HG03159 (cell line): Measurements from ENCODE around the gene DPP6.

Experiments used
- ATAC-seq: cut with Tn5 transposase; IDR thresholded peaks from one replicate; pipeline ENCODE4 v1.9.1; 2021; ENCODE audit warnings: mild to moderate bottlenecking, moderate library complexity; ENCODE audit not compliant: unreplicated experiment

DPP6 gene

GRCh38 chr7:154684666-154685563 lies 632.7 kb downstream of the DPP6 start:
- ATAC-seq = no peak

GRCh38 chr7:154685564-154685901 lies 633.3 kb downstream of the DPP6 start:
- ATAC-seq = no peak

- no peak for ATAC-seq
Observed at GRCh38 chr7:154686305-154686704, 634.1 kb downstream of the DPP6 start.

DNA sequence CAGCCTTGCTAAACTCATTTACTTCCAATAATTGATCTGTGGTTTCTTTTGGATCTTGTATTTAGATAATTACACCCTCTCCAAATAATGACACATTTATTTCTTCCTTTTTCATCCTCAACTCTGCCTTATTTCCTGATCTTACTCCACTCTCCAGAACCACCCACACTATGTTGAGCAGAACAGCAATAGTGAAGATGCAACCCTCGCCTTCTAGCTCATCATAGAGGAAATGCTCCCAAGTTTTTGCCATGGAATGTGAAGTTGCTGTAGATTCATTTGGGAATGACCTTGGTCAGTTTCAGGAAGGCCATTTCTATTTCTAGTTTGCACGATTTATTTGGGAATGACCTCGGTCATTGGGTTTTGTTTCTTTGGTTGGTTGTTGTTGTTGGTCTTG lies 636.8 kb downstream of the DPP6 start:
- no peak for ATAC-seq

GRCh38 chr7:154690411-154690810 lies 638.2 kb downstream of the DPP6 start:
- ATAC-seq = no peak

DNA sequence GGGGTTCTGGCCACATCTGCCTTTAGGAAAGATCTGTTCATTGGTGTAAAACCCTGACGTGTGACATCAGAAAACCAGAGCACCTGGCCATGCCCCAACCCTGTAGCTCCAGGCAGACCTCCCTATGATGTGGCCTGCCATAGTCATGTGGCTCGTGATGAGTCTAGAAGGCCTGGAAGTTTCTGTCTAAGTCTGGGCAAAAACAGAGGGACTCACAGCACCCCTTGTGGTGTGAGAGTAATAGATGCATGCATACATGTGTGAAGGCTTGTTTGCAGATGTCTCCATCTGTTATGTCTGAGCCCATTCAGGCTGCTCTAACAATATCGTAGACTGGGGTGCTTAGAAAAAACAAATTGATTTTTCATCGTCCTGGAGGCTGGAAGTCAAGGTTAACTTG lies 641.5 kb downstream of the DPP6 start:
- no peak for ATAC-seq

- no peak for ATAC-seq
Observed at GRCh38 chr7:154695836-154696235, 643.6 kb downstream of the DPP6 start.

GRCh38 chr7:154696556-154696955 lies 644.4 kb downstream of the DPP6 start:
- ATAC-seq = no peak

DNA sequence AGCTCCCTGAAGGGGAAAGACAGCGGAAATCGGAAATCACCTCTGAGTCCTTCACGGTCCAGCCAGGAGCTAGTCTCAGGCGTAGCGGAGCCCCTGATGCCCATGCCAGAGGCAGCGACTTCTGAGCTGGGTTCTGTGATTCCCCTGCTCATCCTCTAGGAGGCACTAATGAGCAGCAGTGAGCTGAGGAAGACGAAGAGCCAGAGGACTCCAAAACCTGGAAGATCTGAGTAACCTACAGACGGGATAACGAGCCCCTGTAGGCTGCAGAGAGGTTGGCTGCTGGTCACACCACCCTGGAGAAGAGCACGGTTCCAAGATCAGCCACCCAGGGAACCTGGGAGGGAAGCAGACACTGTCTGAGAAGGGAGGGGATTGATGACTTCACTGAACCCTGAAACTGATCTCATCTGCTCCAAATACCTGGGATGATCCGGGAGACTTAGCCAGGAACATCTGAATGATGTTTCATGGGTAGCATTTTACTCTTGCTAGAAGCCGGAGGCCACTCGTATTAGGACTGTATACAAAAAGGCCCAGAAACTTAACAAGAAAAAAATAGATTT lies 646.6 kb downstream of the DPP6 start:
- no peak for ATAC-seq

- ATAC-seq = no peak
Observed at GRCh38 chr7:154699417-154699816, 647.2 kb downstream of the DPP6 start.

- no peak for ATAC-seq
Observed at GRCh38 chr7:154709840-154710520, 657.8 kb downstream of the DPP6 start.

DNA sequence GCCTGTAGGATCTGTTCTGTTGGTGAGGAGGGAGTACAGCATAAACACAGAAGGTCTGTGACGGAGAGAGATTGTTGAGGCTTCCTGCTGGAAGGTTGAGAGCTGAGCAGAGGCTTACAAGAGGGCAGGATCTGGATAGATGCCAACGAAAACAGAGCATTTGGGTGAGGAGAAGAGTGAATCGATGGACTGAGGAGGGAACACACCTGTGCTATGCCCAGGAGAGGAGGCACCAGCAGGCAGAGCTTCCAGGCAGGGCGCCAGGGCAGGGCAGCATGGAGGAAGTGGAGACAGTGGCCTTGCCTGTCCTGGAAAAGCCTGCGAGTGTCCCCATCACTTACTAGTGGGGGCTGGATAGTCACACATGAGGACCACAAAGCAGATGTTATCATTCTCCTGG lies 667.8 kb downstream of the DPP6 start:
- ATAC-seq = no peak

DNA sequence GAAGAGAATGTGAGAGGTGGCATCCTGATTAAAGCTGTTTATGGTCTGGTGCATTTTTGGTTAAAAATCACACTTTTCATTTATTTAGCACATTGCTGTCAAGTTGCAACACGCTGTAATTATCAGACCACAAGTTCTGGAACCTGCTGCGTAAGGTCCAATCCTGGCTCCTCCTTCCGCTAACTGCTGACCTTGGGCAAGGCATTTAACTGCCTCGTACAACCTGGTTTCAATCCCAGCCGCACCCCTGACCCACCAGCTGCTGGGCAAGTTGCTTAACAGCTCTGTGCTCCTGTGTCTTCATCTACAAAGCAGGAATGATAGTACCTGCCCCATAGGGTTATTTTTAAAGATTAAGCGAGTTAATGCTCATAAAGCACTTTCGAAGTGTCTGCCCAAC lies 668.9 kb downstream of the DPP6 start:
- ATAC-seq = no peak

DNA sequence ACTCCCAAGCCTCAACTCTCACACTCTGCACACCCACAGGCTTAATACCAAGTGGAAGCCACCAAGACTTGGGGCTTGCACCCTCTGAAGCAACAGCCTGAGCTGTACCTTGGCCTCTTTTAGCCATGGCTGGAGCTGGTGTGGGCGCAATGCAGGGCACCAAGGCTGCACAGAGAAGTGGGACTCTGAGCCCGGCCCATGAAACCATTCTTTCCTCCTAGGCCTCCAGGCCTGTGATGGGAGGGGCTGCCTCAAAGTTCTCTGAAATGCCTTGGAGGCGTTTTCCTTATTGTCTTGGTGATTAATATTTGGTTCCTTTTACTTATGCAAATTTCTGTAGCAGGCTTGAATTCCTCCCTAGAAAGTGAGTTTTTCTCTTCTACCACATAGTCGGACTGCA lies 674.2 kb downstream of the DPP6 start:
- ATAC-seq = no peak

DNA sequence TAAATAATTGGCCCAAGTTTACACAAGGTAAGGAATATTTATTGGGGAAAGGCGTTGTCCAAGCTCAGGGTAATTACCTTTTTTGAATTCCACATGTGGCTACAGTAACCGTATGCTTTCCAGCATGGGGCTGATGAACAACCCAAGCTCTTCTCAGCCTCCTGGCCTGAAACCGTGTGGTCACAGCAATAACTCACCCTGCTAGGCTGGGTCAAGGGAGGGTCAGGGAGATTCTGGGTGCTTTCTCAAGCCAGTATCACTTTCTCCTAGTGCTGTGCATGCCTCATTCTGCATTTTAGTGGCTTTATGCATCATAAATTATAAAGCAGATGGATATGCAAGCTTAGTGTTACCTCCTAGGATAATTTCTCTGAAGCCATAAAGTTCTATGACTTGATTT lies 676.9 kb downstream of the DPP6 start:
- ATAC-seq = no peak

DNA sequence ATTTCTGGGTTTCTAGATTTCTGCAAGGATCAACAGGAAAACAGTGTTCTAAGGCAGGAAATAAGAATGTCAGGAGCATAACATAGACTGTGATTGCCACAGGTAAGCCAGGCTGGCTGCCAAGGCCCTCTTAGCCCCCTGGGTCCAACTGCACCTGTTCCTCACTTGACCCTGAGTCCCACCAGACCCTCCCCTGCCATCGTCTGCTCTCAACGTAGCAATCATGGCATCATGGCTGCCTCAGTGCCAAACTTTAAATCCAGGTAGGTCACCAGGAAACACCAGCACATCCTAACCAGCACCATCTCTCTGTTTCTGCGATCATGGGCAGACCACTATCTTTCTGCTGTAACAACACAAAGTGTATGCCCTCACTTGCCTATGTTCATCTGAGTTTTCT lies 683.6 kb downstream of the DPP6 start:
- no peak for ATAC-seq

DNA sequence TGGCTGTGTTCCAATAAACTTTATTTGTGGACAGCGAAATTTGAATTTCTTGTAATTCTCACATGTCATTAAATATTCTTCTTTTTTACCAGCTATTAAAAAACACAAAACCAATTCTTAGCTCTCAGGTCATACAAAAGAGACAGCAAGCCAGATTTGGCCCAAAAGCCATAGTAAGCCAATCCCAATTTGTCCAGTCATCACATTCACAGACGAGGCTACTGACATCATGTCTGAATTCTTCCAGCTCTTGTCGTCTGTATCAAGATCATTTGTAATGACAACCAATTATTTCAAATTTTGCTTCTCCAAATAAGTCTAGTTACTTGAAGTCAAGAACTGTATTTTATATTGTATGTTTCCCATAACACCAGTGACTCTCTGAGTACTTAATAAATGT lies 684.2 kb downstream of the DPP6 start:
- no peak for ATAC-seq

- ATAC-seq = no peak
Observed at GRCh38 chr7:154738216-154738615, 686.0 kb downstream of the DPP6 start.

- no peak for ATAC-seq
Observed at GRCh38 chr7:154741131-154741530, 688.9 kb downstream of the DPP6 start.

GRCh38 chr7:154743206-154743605 lies 691.0 kb downstream of the DPP6 start:
- ATAC-seq = no peak

DNA sequence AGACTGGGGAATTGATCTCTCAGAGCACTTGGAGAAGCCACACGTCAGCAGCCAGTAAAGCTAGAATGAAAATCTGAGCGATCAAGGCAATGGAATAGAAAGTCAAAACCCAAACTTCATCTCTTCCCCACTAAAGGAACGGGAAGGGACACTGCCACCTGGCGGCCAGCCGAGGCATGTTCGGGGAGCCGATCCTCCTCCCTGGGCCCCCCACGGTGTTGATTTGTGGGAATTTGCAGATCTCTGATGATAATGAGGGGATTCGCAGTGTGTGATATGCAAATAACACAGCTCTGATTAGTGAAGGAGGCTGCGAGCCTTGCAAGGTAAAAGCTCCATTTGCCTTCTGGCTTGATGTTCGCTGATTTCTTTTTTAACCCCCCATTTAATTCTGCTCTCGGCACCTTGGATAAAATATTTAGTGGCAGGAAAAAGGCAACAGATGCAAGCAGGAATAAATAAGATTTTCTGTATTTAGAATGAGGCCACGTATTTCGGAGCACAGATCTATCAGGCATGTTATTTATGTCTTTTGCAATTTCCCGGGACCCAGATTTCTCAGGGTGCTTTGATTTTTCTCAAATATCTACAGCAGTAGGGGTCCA lies 692.2 kb downstream of the DPP6 start:
- ATAC-seq = peak; percentile 82

- ATAC-seq = no peak
Observed at GRCh38 chr7:154744861-154745258, 692.7 kb downstream of the DPP6 start.
